H9 (cell line): ENCODE measurements around the gene DUOX1. TPM values are rescaled to one million over a fixed set of nuclear protein-coding genes. Genes with fewer than 3 reads are reported as not detected.

ENCODE experiments used
- DNase-seq: peaks from one replicate; pipeline ENCODE4 v3.0.0-alpha.2; 2017
- H2AFZ ChIP-seq: one replicate; pipeline ENCODE4 v1.6.1; 2013; ENCODE audit warnings: mild to moderate bottlenecking, low read length, control low read depth, moderate library complexity
- H2AK5ac ChIP-seq: 2 replicates; pipeline ENCODE4 v1.6.1; 2013; ENCODE audit warnings: low read length, control low read depth, mixed read lengths; ENCODE audit not compliant: insufficient read length
- H2BK120ac ChIP-seq: one replicate; pipeline ENCODE4 v1.6.1; 2013; ENCODE audit warnings: low read depth, mild to moderate bottlenecking, low read length, control low read depth, inconsistent platforms; ENCODE audit not compliant: poor library complexity, severe bottlenecking
- H2BK12ac ChIP-seq: 2 replicates; pipeline ENCODE4 v1.6.1; 2013; ENCODE audit warnings: low read length, control low read depth, mixed read lengths, low read depth; ENCODE audit not compliant: insufficient read length
- H2BK15ac ChIP-seq: 2 replicates; pipeline ENCODE4 v1.6.1; 2013; ENCODE audit warnings: low read depth, low read length, control low read depth
- H2BK20ac ChIP-seq: one replicate; pipeline ENCODE4 v1.6.1; 2013; ENCODE audit warnings: low read depth, mild to moderate bottlenecking, low read length, control low read depth, inconsistent platforms; ENCODE audit not compliant: poor library complexity, severe bottlenecking
- H2BK5ac ChIP-seq: 2 replicates; pipeline ENCODE4 v1.6.1; 2013; ENCODE audit warnings: low read length, control low read depth, mixed read lengths; ENCODE audit not compliant: insufficient read length
- H3K14ac ChIP-seq: 2 replicates; pipeline ENCODE4 v1.6.1; 2013; ENCODE audit warnings: low read length, control low read depth; ENCODE audit not compliant: insufficient read depth
- H3K18ac ChIP-seq: 2 replicates; pipeline ENCODE4 v1.6.1; 2013; ENCODE audit warnings: low read depth, mild to moderate bottlenecking, mixed read lengths, low read length, control low read depth; ENCODE audit not compliant: insufficient read length
- H3K23ac ChIP-seq: 2 replicates; pipeline ENCODE4 v1.6.1; 2013; ENCODE audit warnings: low read length, control low read depth, mixed read lengths, low read depth; ENCODE audit not compliant: insufficient read length
- H3K23me2 ChIP-seq: 2 replicates; pipeline ENCODE4 v1.6.1; 2013; ENCODE audit warnings: low read depth, mild to moderate bottlenecking, mixed read lengths, low read length, control low read depth; ENCODE audit not compliant: insufficient read length, poor library complexity, severe bottlenecking
- H3K27ac ChIP-seq: 2 replicates; pipeline ENCODE4 v1.5.1; 2013; ENCODE audit warnings: low read length, control low read depth, mixed read lengths, low read depth; ENCODE audit not compliant: insufficient read length
- H3K27me3 ChIP-seq: 2 replicates; pipeline ENCODE4 v1.6.1; 2013; ENCODE audit warnings: low read length, control low read depth, inconsistent platforms; ENCODE audit not compliant: insufficient read depth
- H3K4ac ChIP-seq: 2 replicates; pipeline ENCODE4 v1.6.1; 2013; ENCODE audit warnings: low read depth, mild to moderate bottlenecking, control low read depth, inconsistent platforms, low read length, moderate library complexity
- H3K4me1 ChIP-seq: 2 replicates; pipeline ENCODE4 v1.6.1; 2013; ENCODE audit warnings: low read length, control low read depth, inconsistent platforms; ENCODE audit not compliant: insufficient read depth
- H3K4me2 ChIP-seq: 2 replicates; pipeline ENCODE4 v1.6.1; 2013; ENCODE audit warnings: low read length, control low read depth, mixed read lengths; ENCODE audit not compliant: insufficient read length, insufficient read depth
- H3K56ac ChIP-seq: 2 replicates; pipeline ENCODE4 v1.6.1; 2013; ENCODE audit warnings: low read depth, mild to moderate bottlenecking, mixed read lengths, low read length, control low read depth; ENCODE audit not compliant: insufficient read length
- H3K79me1 ChIP-seq: 2 replicates; pipeline ENCODE4 v1.6.1; 2013; ENCODE audit warnings: low read depth, mild to moderate bottlenecking, moderate library complexity, low read length, control low read depth, inconsistent platforms; ENCODE audit not compliant: insufficient read depth, poor library complexity, severe bottlenecking
- H3K79me2 ChIP-seq: 2 replicates; pipeline ENCODE4 v1.6.1; 2013; ENCODE audit warnings: low read length, control low read depth, inconsistent platforms; ENCODE audit not compliant: insufficient read depth
- H3K9ac ChIP-seq: 2 replicates; pipeline ENCODE4 v1.6.1; 2013; ENCODE audit warnings: low read length, control low read depth, mixed read lengths; ENCODE audit not compliant: insufficient read length; ENCODE audit errors: extremely low read depth
- H3K9me3 ChIP-seq: one replicate; pipeline ENCODE4 v1.6.1; 2013; ENCODE audit warnings: low read depth, low read length, inconsistent platforms; ENCODE audit not compliant: control insufficient read depth
- H3T11ph ChIP-seq: one replicate; pipeline ENCODE4 v1.6.1; 2013; ENCODE audit warnings: mild to moderate bottlenecking, low read length, control low read depth, inconsistent platforms
- H4K20me1 ChIP-seq: one replicate; pipeline ENCODE4 v1.6.1; 2013; ENCODE audit not compliant: control insufficient read depth, insufficient read length, insufficient read depth
- H4K5ac ChIP-seq: 2 replicates; pipeline ENCODE4 v1.6.1; 2013; ENCODE audit warnings: low read depth, mild to moderate bottlenecking, mixed read lengths, low read length, control low read depth; ENCODE audit not compliant: insufficient read length
- H4K8ac ChIP-seq: replicated peaks from 2 replicates; pipeline ENCODE4 v1.6.1; 2013; ENCODE audit warnings: low read length, control low read depth, mixed read lengths, low read depth; ENCODE audit not compliant: insufficient read length
- H4K91ac ChIP-seq: 2 replicates; pipeline ENCODE4 v1.6.1; 2013; ENCODE audit warnings: low read depth, mild to moderate bottlenecking, moderate library complexity, mixed read lengths, low read length, control low read depth; ENCODE audit not compliant: insufficient read length
- H3K27ac Mint-ChIP-seq, 3 experiments: 2 replicates in 2 of 3; 3 replicates in 1 of 3; pipeline ENCODE4 v1.8.0; 2020 to 2021; ENCODE audit warnings: mixed read lengths in 3 of 3, mild to moderate bottlenecking in 1 of 3, moderate library complexity in 1 of 3
- H3K27me3 Mint-ChIP-seq: 2 replicates; pipeline ENCODE4 v1.8.0; 2021; ENCODE audit warnings: low read depth, mild to moderate bottlenecking, moderate library complexity, mixed read lengths
- H3K36me3 Mint-ChIP-seq, 3 experiments: 2 replicates in 2 of 3; 3 replicates in 1 of 3; pipeline ENCODE4 v1.8.0; 2020 to 2021; ENCODE audit warnings: low read depth in 3 of 3, mixed read lengths in 3 of 3; ENCODE audit not compliant: insufficient read depth in 1 of 3
- H3K4me1 Mint-ChIP-seq, 2 experiments: 2 replicates each; pipeline ENCODE4 v1.8.0; 2020; ENCODE audit warnings: mixed read lengths in 2 of 2
- H3K4me3 Mint-ChIP-seq, 2 experiments: 2 replicates in 1 of 2; 3 replicates in 1 of 2; pipeline ENCODE4 v1.8.0; 2020 to 2021; ENCODE audit warnings: mild to moderate bottlenecking in 2 of 2, mixed read lengths in 2 of 2, moderate library complexity in 1 of 2
- H3K9me3 Mint-ChIP-seq, 2 experiments: 2 replicates in 1 of 2; 3 replicates in 1 of 2; pipeline ENCODE4 v1.8.0; 2020; ENCODE audit warnings: mild to moderate bottlenecking in 2 of 2, mixed read lengths in 2 of 2, moderate library complexity in 1 of 2
- CTCF ChIP-seq: fragments of 200-600 bp; sonication (generic); conservative IDR thresholded peaks from 3 replicates; pipeline ENCODE4 v1.8.0; 2021; ENCODE audit warnings: antibody characterized with exemption, mild to moderate bottlenecking
- WGBS: extraction: QIAGEN DNeasy Blood & Tissue Kit; methylation state at CpG from one replicate; pipeline ENCODE4 v1.1.7; 2013; ENCODE audit warnings: missing lambda C conversion rate, low lambda C conversion rate, mixed read lengths; ENCODE audit not compliant: insufficient read length; ENCODE audit errors: extremely low coverage; 5-methylcytosine and 5-hydroxymethylcytosine counted together
- total RNA-seq: library from RNA; stranded (reverse); gene quantifications from 2 replicates; pipeline ENCODE4 v1.2.1, GENCODE V29; 2021

The DUOX1 gene
- total RNA-seq, 1 experiment from 2014 or later: 2.6 TPM

GRCh38 chr15:45111390-45112142, 18.2 kb upstream of the DUOX1 start:
- no peak overlapping the region for H3K56ac ChIP-seq
- H4K8ac ChIP-seq: no peak overlapping the region
- no peaks in the 10 kb centered on the region for H3K23me2 ChIP-seq
- peaks cover 3% of the 10 kb centered on the region for H4K20me1 ChIP-seq
- Mint-ChIP-seq H3K27ac (no peak overlapping the region), H3K4me1 (peaks cover 18 to 26% of the 10 kb centered on the region in 2 experiments), H3K4me3 (peak overlapping the region; percentile 57 to 73; a peak in 4 of 5 replicates), H3K36me3 (no peaks in the 10 kb centered on the region; a peak in 2 of 7 replicates), H3K9me3 (peaks cover 2 to 8% of the 10 kb centered on the region in 2 experiments; a peak in 2 of 5 replicates), H3K27me3 (peaks cover 72% of the 10 kb centered on the region)
- H3K4ac ChIP-seq: no peak overlapping the region
- H2BK15ac ChIP-seq: no peak overlapping the region
- H2BK5ac ChIP-seq: no peak overlapping the region
- H3K27ac ChIP-seq: no peak overlapping the region
- H2AK5ac ChIP-seq: no peak overlapping the region
- no peaks in the 10 kb centered on the region; the same call in 1 of the 2 replicates for H3K4me1 ChIP-seq
- H2AFZ ChIP-seq: no peak overlapping the region
- H3K79me1 ChIP-seq: no peaks in the 10 kb centered on the region
- no peaks in the 10 kb centered on the region for H3K79me2 ChIP-seq
- no peak for TF ChIP-seq CTCF
- WGBS: no CpG with 5 or more reads among the region's 71 CpGs
- H3K9ac ChIP-seq: no peak overlapping the region
- no peak overlapping the region for H3K23ac ChIP-seq
- H2BK120ac ChIP-seq: no peak overlapping the region
- no peaks in the 10 kb centered on the region for H3K9me3 ChIP-seq
- no peak overlapping the region for H4K5ac ChIP-seq
- no peak overlapping the region for H2BK20ac ChIP-seq
- H4K91ac ChIP-seq: no peak overlapping the region
- no peak for DNase-seq
- peak overlapping the region; percentile 54 for H3K4me2 ChIP-seq
- no peak overlapping the region for H3K18ac ChIP-seq
- no peak overlapping the region for H2BK12ac ChIP-seq
- H3K14ac ChIP-seq: no peak overlapping the region; the same call in 1 of the 2 replicates
- H3K27me3 ChIP-seq: peaks cover 65% of the 10 kb centered on the region
- no peak overlapping the region for H3T11ph ChIP-seq
